Measurements from ENCODE around the gene EXOSC9. TPM values are rescaled to one million over a fixed set of nuclear protein-coding genes. Genes with fewer than 3 reads are reported as not detected.

EXOSC9 gene
- polyA plus RNA-seq, 1 of the 3 experiments (the other 2 are of a cell fraction) = 38.8 TPM

DNA sequence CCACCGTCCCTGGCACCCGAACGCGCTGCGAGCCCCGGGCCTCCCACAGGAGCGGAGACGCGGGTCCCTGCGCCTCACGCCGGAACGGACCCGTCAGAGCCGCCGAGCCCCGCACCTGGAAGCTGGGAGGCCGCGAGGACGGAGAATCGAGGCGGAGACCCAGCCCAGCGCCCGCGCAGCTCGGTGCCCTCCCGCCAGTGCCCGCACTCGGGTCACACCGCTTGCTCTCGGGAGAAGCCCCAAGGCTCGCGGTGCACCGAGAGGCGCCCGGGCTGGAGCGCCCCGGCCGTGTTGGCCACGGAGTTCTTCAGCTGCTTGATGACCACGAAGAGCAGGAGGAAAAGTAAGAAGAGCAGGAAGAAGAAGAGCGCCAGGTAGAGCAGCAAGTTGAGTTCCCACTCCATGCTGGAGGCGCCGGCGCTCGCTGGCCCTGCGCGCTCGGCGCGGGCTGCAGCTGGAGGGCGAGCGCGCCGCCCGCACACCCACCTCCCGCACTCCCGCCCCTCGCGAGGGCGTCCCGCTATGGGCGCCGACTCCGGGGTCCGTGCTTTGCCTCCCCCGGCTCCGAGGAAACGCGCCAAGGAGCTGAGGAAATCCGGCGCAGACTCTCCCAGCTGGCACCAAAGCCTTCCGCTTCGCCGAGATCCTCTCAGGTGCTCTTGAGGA is 36.3 kb upstream of the EXOSC9 start, which contains the start of gene SMIM43:
Gene SMIM43 (minus strand): TSS at position 463 of the 666 bp plus-strand sequence. CDS start 59 bp downstream, at position 404.
- H3K9me3 ChIP-seq = no peaks in the 10 kb centered on the region
- no peaks in the 10 kb centered on the region for H4K20me1 ChIP-seq (ENCODE audit: insufficient read depth)
- TF ChIP-seq GABPA (IDR thresholded peaks at IDR 0.05; ENCODE audit: low read depth) (no peak), NRF1 (IDR thresholded peaks at IDR 0.05; ENCODE audit: low read depth, low read length) (no peak), TEAD4 (IDR thresholded peaks at IDR 0.05; ENCODE audit: borderline replicate concordance, insufficient read depth) (no peak), FOXM1 (IDR thresholded peaks at IDR 0.05; ENCODE audit: low read depth) (no peak)
- WGBS (ENCODE audit: low lambda C conversion rate) = 13% methylated on average over 17 of the region's 75 CpGs
- H2AFZ ChIP-seq (ENCODE audit: low read depth) = peak within 1 kb of the TSS; percentile 86
- H3K36me3 ChIP-seq (replicated peaks in 1 of 2; ENCODE audit: control insufficient read depth in 1 of 2, insufficient read depth in 2 of 2, low read length in 1 of 2) = peaks cover 0 to 7% of the 10 kb centered on the region in 2 experiments
- DNase-seq = peak; percentile 32
- no peaks in the 10 kb centered on the region for H3K27me3 ChIP-seq (ENCODE audit: insufficient read depth)
- CTCF ChIA-PET = no interaction called here
- H3K4me2 ChIP-seq = peak within 1 kb of the TSS; percentile 80
- H3F3A ChIP-seq (replicated peaks; ENCODE audit: insufficient read depth) = peaks cover 3% of the 10 kb centered on the region
- H3K4me3 ChIP-seq (ENCODE audit: low read depth in 2 of 2, low read length in 1 of 2) = peak within 1 kb of the TSS; percentile 59 to 61
- no peaks in the 10 kb centered on the region for H3K79me2 ChIP-seq (ENCODE audit: insufficient read depth)
- POLR2A ChIA-PET = no interaction called here
- no peaks in the 10 kb centered on the region for H3K9me2 ChIP-seq
- peak within 1 kb of the TSS; percentile 58; the same call in 1 of the 2 replicates for H3K9ac ChIP-seq
- no peak within 1 kb of the TSS for H3K27ac ChIP-seq (ENCODE audit: low read depth in 2 of 2, low read length in 1 of 2)
- H3K4me1 ChIP-seq (ENCODE audit: control insufficient read depth in 1 of 2, insufficient read depth in 2 of 2, low read depth in 1 of 2, low read length in 1 of 2) = no peaks in the 10 kb centered on the region

DNA sequence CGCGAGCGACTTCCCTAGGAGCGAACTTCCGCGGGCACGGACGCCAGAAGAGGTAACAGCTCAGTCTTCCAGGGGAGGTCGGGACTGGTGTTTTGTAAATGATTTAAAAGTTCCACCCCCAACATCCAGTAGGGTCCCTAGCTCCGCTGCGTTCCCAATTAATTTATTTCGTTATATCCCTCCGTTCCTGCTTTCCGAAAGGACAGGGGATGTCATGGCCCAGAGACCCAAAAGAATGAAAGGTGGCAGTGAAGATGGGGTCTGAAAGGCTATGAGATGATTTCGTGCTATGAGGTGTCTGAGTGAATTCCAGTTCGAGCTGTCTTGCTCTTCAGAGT is 35.8 kb upstream of the EXOSC9 start:
- peak overlapping the region; percentile 80 for H3K4me2 ChIP-seq
- H3K79me2 ChIP-seq (ENCODE audit: insufficient read depth) = no peaks in the 10 kb centered on the region
- H3K4me1 ChIP-seq (ENCODE audit: control insufficient read depth in 1 of 2, insufficient read depth in 2 of 2, low read depth in 1 of 2, low read length in 1 of 2) = no peaks in the 10 kb centered on the region
- H3K36me3 ChIP-seq (replicated peaks in 1 of 2; ENCODE audit: control insufficient read depth in 1 of 2, insufficient read depth in 2 of 2, low read length in 1 of 2) = peaks cover 0 to 4% of the 10 kb centered on the region in 2 experiments
- no peaks in the 10 kb centered on the region for H4K20me1 ChIP-seq (ENCODE audit: insufficient read depth)
- H3K9me2 ChIP-seq = no peaks in the 10 kb centered on the region
- TF ChIP-seq TEAD4 (IDR thresholded peaks at IDR 0.05; ENCODE audit: borderline replicate concordance, insufficient read depth) = no peak
- POLR2A ChIA-PET = interaction anchor here (0.6 kb wide), 1 partner anchor 43 kb away, joined by 3 read pairs; no protein-coding TSS in a partner anchor
- 48% methylated on average over 16 of the region's 16 CpGs for WGBS (ENCODE audit: low lambda C conversion rate)
- DNase-seq = no peak
- H2AFZ ChIP-seq (ENCODE audit: low read depth) = peak overlapping the region; percentile 86
- no peaks in the 10 kb centered on the region for H3K9me3 ChIP-seq
- no peak overlapping the region for H3K27ac ChIP-seq (ENCODE audit: low read depth in 2 of 2, low read length in 1 of 2)
- H3K27me3 ChIP-seq (ENCODE audit: insufficient read depth) = no peaks in the 10 kb centered on the region
- peak overlapping the region; percentile 58; the same call in 1 of the 2 replicates for H3K9ac ChIP-seq
- CTCF ChIA-PET = no interaction called here
- H3F3A ChIP-seq (replicated peaks; ENCODE audit: insufficient read depth) = peaks cover 3% of the 10 kb centered on the region
- H3K4me3 ChIP-seq (ENCODE audit: low read depth in 2 of 2, low read length in 1 of 2) = peak overlapping the region; percentile 59 to 61

DNA sequence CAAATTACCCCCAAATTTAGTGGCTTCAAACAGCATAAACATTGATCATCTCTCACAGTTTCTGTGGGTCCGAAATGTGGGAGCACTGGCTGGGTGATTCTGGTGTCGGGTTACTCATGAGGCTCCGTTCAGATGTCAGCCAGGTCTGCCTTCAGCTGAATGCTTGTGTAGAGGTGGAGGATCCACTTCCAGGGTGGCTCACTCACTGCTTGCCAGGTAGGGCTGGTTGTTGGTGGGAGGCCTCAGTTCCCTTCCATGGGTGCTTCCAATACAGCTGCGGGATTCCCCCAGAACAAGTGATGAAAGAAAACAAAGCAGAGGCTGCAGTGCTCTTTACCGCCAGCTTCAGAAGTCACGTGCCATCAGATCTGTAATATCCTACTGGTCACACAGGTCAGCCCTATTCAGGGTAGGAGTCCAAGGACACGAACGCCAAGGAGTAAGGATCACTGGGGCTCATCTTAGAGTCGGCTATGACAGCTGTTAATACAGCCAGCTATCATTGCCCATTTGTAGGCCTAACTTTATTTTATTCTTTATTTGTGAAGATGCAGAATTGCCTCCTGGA is 35.1 kb upstream of the EXOSC9 start:
- 81% methylated on average over 7 of the region's 9 CpGs for WGBS (ENCODE audit: low lambda C conversion rate)
- Histone ChIP-seq H3K4me1 (ENCODE audit: control insufficient read depth in 1 of 2, insufficient read depth in 2 of 2, low read depth in 1 of 2, low read length in 1 of 2) (no peaks in the 10 kb centered on the region; a peak in 1 of 4 replicates), H4K20me1 (ENCODE audit: insufficient read depth) (no peaks in the 10 kb centered on the region), H3K27ac (ENCODE audit: low read depth in 2 of 2, low read length in 1 of 2) (no peak overlapping the region), H3F3A (replicated peaks; ENCODE audit: insufficient read depth) (peaks cover 3% of the 10 kb centered on the region), H3K4me3 (ENCODE audit: low read depth in 2 of 2, low read length in 1 of 2) (peak overlapping the region in 1 of 2 experiments; percentile 59; a peak in 1 of 4 replicates), H3K9ac (no peak overlapping the region), H3K4me2 (0 out of 2 replicates have a peak overlapping the region, but pooled peaks have one; percentile 80), H3K9me2 (no peaks in the 10 kb centered on the region), H3K27me3 (ENCODE audit: insufficient read depth) (no peaks in the 10 kb centered on the region), H3K36me3 (replicated peaks in 1 of 2; ENCODE audit: control insufficient read depth in 1 of 2, insufficient read depth in 2 of 2, low read length in 1 of 2) (peaks cover 0 to under 1% of the 10 kb centered on the region in 2 experiments), H3K79me2 (ENCODE audit: insufficient read depth) (no peaks in the 10 kb centered on the region), H2AFZ (ENCODE audit: low read depth) (0 out of 2 replicates have a peak overlapping the region, but pooled peaks have one; percentile 86), H3K9me3 (no peaks in the 10 kb centered on the region)
- TF ChIP-seq FOXJ3 (CRISPR knock-in tag; IDR thresholded peaks at IDR 0.05) = no peak
- no peak for TF ChIP-seq NRF1 (IDR thresholded peaks at IDR 0.05; ENCODE audit: low read depth, low read length)
- no peak for TF ChIP-seq FOXM1 (IDR thresholded peaks at IDR 0.05; ENCODE audit: low read depth)
- no peak for TF ChIP-seq TEAD4 (IDR thresholded peaks at IDR 0.05; ENCODE audit: borderline replicate concordance, insufficient read depth)
- no peak for TF ChIP-seq SIN3A (IDR thresholded peaks at IDR 0.05; ENCODE audit: borderline replicate concordance, low read depth, low read length)
- TF ChIP-seq, protein P1, sequence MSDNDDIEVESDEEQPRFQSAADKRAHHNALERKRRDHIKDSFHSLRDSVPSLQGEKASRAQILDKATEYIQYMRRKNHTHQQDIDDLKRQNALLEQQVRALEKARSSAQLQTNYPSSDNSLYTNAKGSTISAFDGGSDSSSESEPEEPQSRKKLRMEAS (IDR thresholded peaks at IDR 0.05; ENCODE audit: low read depth) = no peak
- TF ChIP-seq, protein P2, sequence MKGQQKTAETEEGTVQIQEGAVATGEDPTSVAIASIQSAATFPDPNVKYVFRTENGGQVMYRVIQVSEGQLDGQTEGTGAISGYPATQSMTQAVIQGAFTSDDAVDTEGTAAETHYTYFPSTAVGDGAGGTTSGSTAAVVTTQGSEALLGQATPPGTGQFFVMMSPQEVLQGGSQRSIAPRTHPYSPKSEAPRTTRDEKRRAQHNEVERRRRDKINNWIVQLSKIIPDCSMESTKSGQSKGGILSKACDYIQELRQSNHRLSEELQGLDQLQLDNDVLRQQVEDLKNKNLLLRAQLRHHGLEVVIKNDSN (IDR thresholded peaks at IDR 0.05; ENCODE audit: borderline replicate concordance, low read depth) = no peak
- TF ChIP-seq EZH2phosphoT487 (IDR thresholded peaks at IDR 0.05; ENCODE audit: borderline replicate concordance, low read depth) = no peak
- TF ChIP-seq, protein P3, sequence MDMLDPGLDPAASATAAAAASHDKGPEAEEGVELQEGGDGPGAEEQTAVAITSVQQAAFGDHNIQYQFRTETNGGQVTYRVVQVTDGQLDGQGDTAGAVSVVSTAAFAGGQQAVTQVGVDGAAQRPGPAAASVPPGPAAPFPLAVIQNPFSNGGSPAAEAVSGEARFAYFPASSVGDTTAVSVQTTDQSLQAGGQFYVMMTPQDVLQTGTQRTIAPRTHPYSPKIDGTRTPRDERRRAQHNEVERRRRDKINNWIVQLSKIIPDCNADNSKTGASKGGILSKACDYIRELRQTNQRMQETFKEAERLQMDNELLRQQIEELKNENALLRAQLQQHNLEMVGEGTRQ (IDR thresholded peaks at IDR 0.05; ENCODE audit: borderline replicate concordance, low read depth, low read length) = no peak
- ChIA-PET CTCF (no interaction called here), POLR2A (interaction anchor here (0.6 kb wide), 1 partner anchor 42 kb away, joined by 3 read pairs; no protein-coding TSS in a partner anchor)
- DNase-seq = no peak
